ENCODE measurements around the gene ANKS1B. TPM values are rescaled to one million over a fixed set of nuclear protein-coding genes. Genes with fewer than 3 reads are reported as not detected.

The ANKS1B gene
- total RNA-seq, 1 experiment from 2014 or later: 0.61 TPM

- Histone ChIP-seq H3K36me3 (ENCODE audit: control insufficient read depth, insufficient read depth, low read length) (no peaks in the 10 kb centered on the region), H3K4me3 (ENCODE audit: low read depth, low read length) (no peak overlapping the region), H3K27me3 (replicated peaks; ENCODE audit: control insufficient read depth, insufficient read depth, low read length) (no peaks in the 10 kb centered on the region; the same call in 1 of the 2 replicates), H3K4me1 (no peaks in the 10 kb centered on the region), H3K9me3 (no peaks in the 10 kb centered on the region)
- CTCF ChIA-PET: no interaction called here
- no peak for DNase-seq
- Mint-ChIP-seq H3K27ac (ENCODE audit: unreplicated experiment) (no peak overlapping the region), H3K27me3 (ENCODE audit: insufficient read depth, unreplicated experiment) (peaks cover 11% of the 10 kb centered on the region), H3K36me3 (ENCODE audit: insufficient read depth, unreplicated experiment) (no peaks in the 10 kb centered on the region), H3K4me1 (ENCODE audit: low read depth, unreplicated experiment) (peaks cover 6% of the 10 kb centered on the region), H3K9me3 (ENCODE audit: unreplicated experiment) (no peaks in the 10 kb centered on the region), H3K4me3 (ENCODE audit: unreplicated experiment) (no peak overlapping the region)
- POLR2A ChIA-PET: no interaction called here
- no TSS peak for BruUV-seq (replicated peaks)
- intact Hi-C loops (cut with micrococcal nuclease; ENCODE audit: unreplicated experiment): no loop called here
- TF ChIP-seq CTCF (IDR thresholded peaks at IDR 0.05; ENCODE audit: insufficient read depth in 1 of 2, low read depth in 1 of 2, low read length in 1 of 2, severe bottlenecking in 1 of 2, unreplicated experiment in 1 of 2): no peak
Observed at GRCh38 chr12:98935847-98936246, 1048.9 kb downstream of the ANKS1B start.

- H3K4me3 Mint-ChIP-seq (ENCODE audit: unreplicated experiment): no peak overlapping the region
- Histone ChIP-seq H3K27me3 (replicated peaks; ENCODE audit: control insufficient read depth, insufficient read depth, low read length) (no peaks in the 10 kb centered on the region; the same call in 1 of the 2 replicates), H3K9me3 (no peaks in the 10 kb centered on the region), H3K36me3 (ENCODE audit: control insufficient read depth, insufficient read depth, low read length) (no peaks in the 10 kb centered on the region), H3K4me1 (no peaks in the 10 kb centered on the region), H3K4me3 (ENCODE audit: low read depth, low read length) (no peak overlapping the region)
- ChIA-PET CTCF (no interaction called here), POLR2A (no interaction called here)
- DNase-seq: no peak
- no peaks in the 10 kb centered on the region for H3K36me3 Mint-ChIP-seq (ENCODE audit: insufficient read depth, unreplicated experiment)
- intact Hi-C loops (cut with micrococcal nuclease; ENCODE audit: unreplicated experiment): no loop called here
- peaks cover 31% of the 10 kb centered on the region for H3K27me3 Mint-ChIP-seq (ENCODE audit: insufficient read depth, unreplicated experiment)
- no peaks in the 10 kb centered on the region for H3K9me3 Mint-ChIP-seq (ENCODE audit: unreplicated experiment)
- no peaks in the 10 kb centered on the region for H3K4me1 Mint-ChIP-seq (ENCODE audit: low read depth, unreplicated experiment)
- no peak for TF ChIP-seq CTCF (IDR thresholded peaks at IDR 0.05; ENCODE audit: insufficient read depth in 1 of 2, low read depth in 1 of 2, low read length in 1 of 2, severe bottlenecking in 1 of 2, unreplicated experiment in 1 of 2)
- no TSS peak for BruUV-seq (replicated peaks)
- no peak overlapping the region for H3K27ac Mint-ChIP-seq (ENCODE audit: unreplicated experiment)
Observed at GRCh38 chr12:98922871-98923270, 1061.9 kb downstream of the ANKS1B start.

- no peak for DNase-seq
- Histone ChIP-seq H3K4me1 (no peaks in the 10 kb centered on the region), H3K9me3 (no peaks in the 10 kb centered on the region), H3K36me3 (ENCODE audit: control insufficient read depth, insufficient read depth, low read length) (no peaks in the 10 kb centered on the region), H3K4me3 (ENCODE audit: low read depth, low read length) (no peak overlapping the region), H3K27me3 (replicated peaks; ENCODE audit: control insufficient read depth, insufficient read depth, low read length) (no peaks in the 10 kb centered on the region; the same call in none of the 2 replicates)
- no peak for TF ChIP-seq CTCF (IDR thresholded peaks at IDR 0.05; ENCODE audit: insufficient read depth in 1 of 2, low read depth in 1 of 2, low read length in 1 of 2, severe bottlenecking in 1 of 2, unreplicated experiment in 1 of 2)
- Mint-ChIP-seq H3K36me3 (ENCODE audit: insufficient read depth, unreplicated experiment) (no peaks in the 10 kb centered on the region), H3K4me1 (ENCODE audit: low read depth, unreplicated experiment) (no peaks in the 10 kb centered on the region), H3K27ac (ENCODE audit: unreplicated experiment) (no peak overlapping the region), H3K9me3 (ENCODE audit: unreplicated experiment) (no peaks in the 10 kb centered on the region), H3K27me3 (ENCODE audit: insufficient read depth, unreplicated experiment) (peaks cover 17% of the 10 kb centered on the region), H3K4me3 (ENCODE audit: unreplicated experiment) (no peak overlapping the region)
- intact Hi-C loops (cut with micrococcal nuclease; ENCODE audit: unreplicated experiment): no loop called here
- CTCF ChIA-PET: no interaction called here
- POLR2A ChIA-PET: no interaction called here
- no TSS peak for BruUV-seq (replicated peaks)
Observed at GRCh38 chr12:98918176-98918863, 1066.4 kb downstream of the ANKS1B start.

Measured in Caco-2 (cell line).